Inferior parietal cortex (tissue), 1 donor: ENCODE results near the gene EBPL.
"Not testable (repeated sequence)": the region's sequence is repeated elsewhere in the genome, so short reads cannot be mapped to it uniquely, and the experiment has no call there.

Source experiments
- DNase-seq: peaks from one replicate; pipeline ENCODE4 v3.0.0-alpha.2; 2016; ENCODE audit errors: extremely low spot score

The EBPL gene

GRCh38 chr13:49690995-49691784 is at the start of gene EBPL:
Gene EBPL (minus strand): TSS chr13:49691486. CDS start chr13:49691424, 62 bp downstream.
- peak; percentile 68 for DNase-seq

DNA sequence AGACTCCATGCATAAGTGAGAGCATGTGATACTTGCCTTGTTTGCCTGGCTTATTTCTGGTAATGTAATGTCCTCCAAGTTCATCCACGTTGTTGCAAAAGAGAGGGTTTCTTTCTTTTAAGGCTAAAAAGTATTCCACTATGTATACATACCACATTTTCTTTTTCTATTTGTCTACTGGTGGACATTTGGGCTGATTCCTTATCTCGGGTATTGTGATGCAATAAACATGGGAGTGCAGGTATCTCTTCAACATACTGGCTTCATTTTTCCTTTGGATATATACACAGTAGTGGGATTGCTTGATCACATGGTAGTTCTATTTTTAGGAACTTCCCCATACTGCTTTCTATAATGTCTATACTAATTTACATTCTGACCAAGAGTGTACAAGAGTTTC is 49.6 kb upstream of the EBPL start:
- no peak for DNase-seq

GRCh38 chr13:49739498-49740187 is 48.4 kb upstream of the EBPL start:
- no peak for DNase-seq

DNA sequence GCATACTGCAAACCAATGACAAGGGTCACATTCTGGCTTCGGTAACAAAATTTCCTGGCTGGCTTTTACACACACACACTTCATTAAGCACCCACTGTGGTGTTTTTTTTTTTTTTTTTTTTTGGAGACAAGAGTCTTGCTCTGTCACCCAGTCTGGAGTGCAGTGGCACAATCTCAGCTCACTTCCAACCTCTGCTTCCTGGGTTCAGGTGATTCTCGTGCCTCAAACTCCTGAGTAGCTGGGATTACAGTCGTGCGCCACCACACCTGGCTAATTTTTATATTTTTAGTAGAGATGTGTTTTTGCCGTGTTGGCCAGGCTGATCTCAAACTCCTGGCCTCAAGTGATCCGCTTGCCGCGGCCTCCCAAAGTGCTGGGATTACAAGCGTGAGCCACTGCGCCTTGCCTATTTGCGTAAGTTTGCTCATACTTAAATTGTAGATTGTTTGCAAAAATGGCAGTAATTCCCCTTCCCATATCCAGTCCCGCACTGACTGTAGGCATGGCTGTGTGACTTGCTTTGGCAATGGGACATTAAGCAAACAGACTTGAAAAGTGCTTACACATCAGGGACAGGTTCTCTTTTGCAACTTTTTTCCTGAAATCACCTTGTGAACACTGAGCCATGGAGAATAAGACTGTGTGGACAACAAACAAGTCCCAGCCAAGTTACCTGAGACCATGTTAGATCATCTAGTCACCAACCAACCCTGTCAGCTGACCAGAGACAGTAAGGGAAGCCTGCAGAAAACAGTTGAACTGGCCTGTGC is 42.1 kb upstream of the EBPL start:
- no peak for DNase-seq

GRCh38 chr13:49731766-49732165 is 40.5 kb upstream of the EBPL start:
- DNase-seq: no peak

- no peak for DNase-seq
These were observed 25.3 kb upstream of the EBPL start for GRCh38 chr13:49716615-49717014.

- no peak for DNase-seq
These were observed 23.5 kb upstream of the EBPL start for GRCh38 chr13:49714757-49715156.

GRCh38 chr13:49711218-49711863 is 20.1 kb upstream of the EBPL start:
- no peak for DNase-seq

DNA sequence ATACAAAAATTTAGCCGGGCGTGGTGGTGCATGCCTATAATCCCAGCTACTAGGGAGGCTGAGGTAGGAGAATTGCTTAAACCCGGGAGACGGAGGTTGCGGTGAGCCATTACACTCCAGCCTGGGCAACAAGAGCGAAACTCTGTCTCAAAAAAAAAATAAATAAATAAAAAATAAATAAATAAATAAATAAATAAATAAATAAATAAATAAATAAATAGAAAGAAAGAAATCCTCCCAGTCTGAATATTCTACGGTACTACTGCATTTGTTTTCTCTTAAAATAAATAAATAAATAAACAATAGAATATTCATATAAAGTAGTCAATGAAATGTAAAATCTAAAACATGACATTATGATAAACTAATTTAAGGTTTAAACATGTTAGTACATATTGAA is 13.0 kb upstream of the EBPL start:
- not testable (repeated sequence) for DNase-seq

GRCh38 chr13:49701491-49701890 is 10.2 kb upstream of the EBPL start:
- DNase-seq: no peak

DNA sequence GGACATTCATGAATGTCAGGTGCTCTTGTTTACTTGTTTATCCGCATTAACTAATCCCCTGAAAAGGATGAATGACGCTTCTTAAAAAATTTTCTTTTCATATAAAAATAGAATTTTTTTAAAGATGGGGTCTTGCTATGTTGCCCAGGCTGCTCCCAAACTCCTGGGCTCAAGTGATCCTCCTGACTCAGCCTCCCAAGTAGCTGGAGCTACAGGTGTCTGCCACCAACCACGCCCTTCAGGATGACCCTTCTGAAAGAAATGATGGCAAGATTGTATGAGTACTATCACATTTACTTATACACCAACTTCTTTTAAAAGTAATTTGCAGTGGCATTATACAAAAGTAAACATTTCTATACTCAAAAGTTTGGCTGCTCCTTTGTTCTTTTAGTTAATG is 6.2 kb upstream of the EBPL start:
- DNase-seq: no peak

DNA sequence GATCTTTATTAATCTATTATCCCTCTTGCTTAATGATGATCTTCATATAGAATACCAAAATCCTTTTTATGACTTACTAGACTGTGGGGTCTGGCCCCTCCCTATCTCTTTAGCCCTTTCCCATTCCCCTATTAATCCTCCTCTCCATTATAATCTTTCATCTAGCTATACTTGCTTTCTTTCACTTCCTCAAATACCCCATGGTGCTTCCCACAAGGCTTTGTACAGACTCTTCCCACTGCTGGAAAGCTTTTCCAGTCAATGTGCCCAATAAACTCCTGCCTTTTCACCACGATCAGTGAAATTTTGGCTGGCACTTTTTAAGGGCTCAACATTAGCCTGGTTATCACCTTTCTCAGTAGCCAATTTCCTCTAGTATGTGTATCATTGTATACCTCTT is 3.2 kb upstream of the EBPL start:
- no peak for DNase-seq

DNA sequence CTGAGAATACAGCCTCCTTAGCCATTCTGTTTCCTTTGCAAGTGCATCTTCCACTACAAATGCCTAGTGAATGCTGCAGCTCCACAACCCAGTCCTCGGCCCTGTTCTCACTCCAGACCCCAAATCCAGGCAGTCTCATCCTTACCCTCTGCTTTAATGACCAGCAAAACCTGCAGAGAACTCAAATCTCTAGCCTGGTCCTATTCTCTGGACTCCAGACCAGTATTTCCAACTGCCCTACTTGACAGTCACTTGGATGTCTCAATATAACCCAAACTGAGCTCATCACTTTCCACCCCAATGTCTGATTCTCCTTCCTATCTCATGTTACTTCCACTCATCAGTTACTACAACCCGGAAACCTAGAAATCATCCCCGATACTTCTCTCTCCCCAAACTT is 2.6 kb upstream of the EBPL start:
- no peak for DNase-seq

- no peak for DNase-seq
These were observed 2.0 kb upstream of the EBPL start for GRCh38 chr13:49693191-49693733.

DNA sequence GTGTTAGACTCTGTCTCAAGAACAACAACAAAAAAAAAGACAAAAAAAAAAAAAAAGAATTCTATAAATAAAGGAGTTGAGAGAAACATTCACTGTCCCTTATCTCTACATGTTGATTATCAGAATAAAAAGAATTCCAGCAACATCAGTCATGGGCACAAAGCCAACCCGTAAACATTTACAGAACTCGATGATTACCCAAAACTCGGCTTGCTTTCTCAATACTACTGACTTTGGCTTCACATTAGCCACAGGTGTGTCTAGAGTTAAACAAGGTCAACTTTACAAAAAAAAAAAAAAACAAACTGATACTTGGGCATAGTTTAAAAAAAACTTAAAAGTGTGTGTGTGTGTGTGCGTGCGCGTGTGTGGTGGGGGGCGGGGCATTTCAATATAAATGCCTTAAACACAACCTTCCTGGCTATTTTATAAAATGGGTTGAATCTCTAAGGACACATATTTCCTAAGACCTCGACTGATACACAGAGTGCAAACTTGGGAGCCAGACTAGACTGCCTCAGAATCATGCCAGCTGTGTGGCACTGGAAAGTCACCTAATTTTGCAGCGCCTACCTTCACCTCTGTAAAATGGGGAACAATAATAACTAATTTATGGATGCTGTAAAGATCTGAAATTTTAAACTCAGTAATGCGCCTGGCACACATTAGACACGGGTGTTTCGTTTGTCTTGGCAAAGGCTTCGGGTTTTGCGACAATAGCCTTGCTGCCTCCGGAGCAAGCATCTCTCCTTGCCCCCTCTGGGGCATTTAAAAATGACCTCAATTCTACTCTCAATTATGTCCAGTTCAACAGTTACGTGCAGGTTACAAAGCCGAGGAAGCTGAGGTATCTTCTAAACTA is 922 bp downstream of the EBPL start:
- peak; percentile 29 for DNase-seq

- no peak for DNase-seq
These were observed 7.8 kb downstream of the EBPL start for GRCh38 chr13:49683489-49683888.

GRCh38 chr13:49681842-49682435 is 9.3 kb downstream of the EBPL start:
- DNase-seq: no peak

GRCh38 chr13:49679246-49679645 is 12.0 kb downstream of the EBPL start:
- no peak for DNase-seq

- DNase-seq: no peak
These were observed 12.9 kb downstream of the EBPL start for GRCh38 chr13:49678191-49678914.
